Anterior cingulate cortex (tissue), 58 donors: ENCODE measurements around the gene USP17L20.
"Not testable (repeated sequence)": the region's sequence is repeated elsewhere in the genome, so short reads cannot be mapped to it uniquely, and the experiment has no call there.

ENCODE experiments used
- DNase-seq, 58 donors: peaks; one replicate each; lab custom pipeline; 2025; lab: John Stamatoyannopoulos, UW

The USP17L20 gene

GRCh38 chr4:9257824-9258223 is at the start of gene USP17L20:
Gene USP17L20, plus strand, starts transcription at chr4:9258124. Its CDS starts 0 bp downstream, at chr4:9258124.
- not testable (repeated sequence) for DNase-seq

GRCh38 chr4:9210357-9210756 is 47.6 kb upstream of the USP17L20 start, which contains the start of gene USP17L10:
Gene USP17L10, plus strand, starts transcription at chr4:9210657. Its CDS starts 0 bp downstream, at chr4:9210657.
- not testable (repeated sequence) for DNase-seq

GRCh38 chr4:9214701-9215100 is 43.2 kb upstream of the USP17L20 start:
- not testable (repeated sequence) for DNase-seq

- DNase-seq: not testable (repeated sequence)
Observed at GRCh38 chr4:9215105-9215504, 42.8 kb upstream of the USP17L20 start, which contains the start of gene USP17L11. Gene USP17L11, plus strand, starts transcription at chr4:9215405. Its CDS starts 0 bp downstream, at chr4:9215405.

GRCh38 chr4:9219852-9220251 is 38.1 kb upstream of the USP17L20 start, which contains the start of gene USP17L12:
Gene USP17L12, plus strand, starts transcription at chr4:9220152. Its CDS starts 0 bp downstream, at chr4:9220152.
- not testable (repeated sequence) for DNase-seq

- DNase-seq: not testable (repeated sequence)
Observed at GRCh38 chr4:9224596-9224995, 33.3 kb upstream of the USP17L20 start, which contains the start of gene USP17L13. Gene USP17L13, plus strand, starts transcription at chr4:9224896. Its CDS starts 0 bp downstream, at chr4:9224896.

GRCh38 chr4:9230249-9230648 is 27.7 kb upstream of the USP17L20 start:
- DNase-seq: not testable (repeated sequence)

- not testable (repeated sequence) for DNase-seq
Observed at GRCh38 chr4:9234085-9234484, 23.8 kb upstream of the USP17L20 start, which contains the start of gene USP17L15. Gene USP17L15, plus strand, starts transcription at chr4:9234385. Its CDS starts 0 bp downstream, at chr4:9234385.

- DNase-seq: not testable (repeated sequence)
Observed at GRCh38 chr4:9238461-9238860, 19.5 kb upstream of the USP17L20 start.

GRCh38 chr4:9243579-9243978 is 14.3 kb upstream of the USP17L20 start, which contains the start of gene USP17L17:
Gene USP17L17, plus strand, starts transcription at chr4:9243879. Its CDS starts 0 bp downstream, at chr4:9243879.
- not testable (repeated sequence) for DNase-seq

GRCh38 chr4:9247953-9248680 is 9.8 kb upstream of the USP17L20 start, which contains the start of gene USP17L18:
Gene USP17L18, plus strand, starts transcription at chr4:9248630. Its CDS starts 0 bp downstream, at chr4:9248630.
- not testable (repeated sequence) for DNase-seq

GRCh38 chr4:9253078-9253477 is 4.8 kb upstream of the USP17L20 start, which contains the start of gene USP17L19:
Gene USP17L19, plus strand, starts transcription at chr4:9253378. Its CDS starts 0 bp downstream, at chr4:9253378.
- DNase-seq: not testable (repeated sequence)

- not testable (repeated sequence) for DNase-seq
Observed at GRCh38 chr4:9262572-9262971, 4.6 kb downstream of the USP17L20 start, which contains the start of gene USP17L21. Gene USP17L21, plus strand, starts transcription at chr4:9262872. Its CDS starts 0 bp downstream, at chr4:9262872.

GRCh38 chr4:9267319-9267718 is 9.4 kb downstream of the USP17L20 start, which contains the start of gene USP17L22:
Gene USP17L22, plus strand, starts transcription at chr4:9267619. Its CDS starts 0 bp downstream, at chr4:9267619.
- DNase-seq: not testable (repeated sequence)

- not testable (repeated sequence) for DNase-seq
Observed at GRCh38 chr4:9271719-9272118, 13.8 kb downstream of the USP17L20 start.
